LNCAP (cell line): Measurements from ENCODE around the gene IFI6.

Experiments used
- TF ChIP-seq, protein P1 (sequence below): fragments of 450-650 bp; IDR thresholded peaks from 2 replicates; pipeline ENCODE4 v1.5.1; 2017; ENCODE audit warnings: mild to moderate bottlenecking

Gene IFI6

DNA sequence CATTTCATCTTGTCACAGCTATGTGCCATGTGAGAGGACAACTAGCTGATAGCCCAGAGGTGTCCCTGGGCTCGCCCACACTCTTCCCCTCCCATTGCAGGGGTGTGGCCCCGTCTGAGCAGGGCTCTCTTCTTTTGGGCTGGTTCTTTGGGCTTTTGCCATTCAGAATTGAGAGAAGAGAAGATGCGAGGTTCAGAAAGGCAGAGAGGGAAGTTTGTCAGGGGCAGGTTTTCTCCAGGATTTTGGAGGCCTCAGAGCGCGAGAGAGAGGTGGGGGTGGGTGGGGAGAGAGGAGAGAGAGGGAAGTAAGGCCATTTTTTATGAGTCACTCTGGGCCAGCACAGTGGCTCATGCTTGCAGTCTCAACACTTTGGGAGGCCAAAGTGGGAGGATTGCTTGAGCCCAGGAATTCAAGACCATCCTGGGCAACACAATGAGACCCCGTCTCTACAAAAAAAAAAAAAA is 5.2 kb downstream of the IFI6 start:
- TF ChIP-seq, protein P1, sequence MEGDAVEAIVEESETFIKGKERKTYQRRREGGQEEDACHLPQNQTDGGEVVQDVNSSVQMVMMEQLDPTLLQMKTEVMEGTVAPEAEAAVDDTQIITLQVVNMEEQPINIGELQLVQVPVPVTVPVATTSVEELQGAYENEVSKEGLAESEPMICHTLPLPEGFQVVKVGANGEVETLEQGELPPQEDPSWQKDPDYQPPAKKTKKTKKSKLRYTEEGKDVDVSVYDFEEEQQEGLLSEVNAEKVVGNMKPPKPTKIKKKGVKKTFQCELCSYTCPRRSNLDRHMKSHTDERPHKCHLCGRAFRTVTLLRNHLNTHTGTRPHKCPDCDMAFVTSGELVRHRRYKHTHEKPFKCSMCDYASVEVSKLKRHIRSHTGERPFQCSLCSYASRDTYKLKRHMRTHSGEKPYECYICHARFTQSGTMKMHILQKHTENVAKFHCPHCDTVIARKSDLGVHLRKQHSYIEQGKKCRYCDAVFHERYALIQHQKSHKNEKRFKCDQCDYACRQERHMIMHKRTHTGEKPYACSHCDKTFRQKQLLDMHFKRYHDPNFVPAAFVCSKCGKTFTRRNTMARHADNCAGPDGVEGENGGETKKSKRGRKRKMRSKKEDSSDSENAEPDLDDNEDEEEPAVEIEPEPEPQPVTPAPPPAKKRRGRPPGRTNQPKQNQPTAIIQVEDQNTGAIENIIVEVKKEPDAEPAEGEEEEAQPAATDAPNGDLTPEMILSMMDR, result no peak

DNA sequence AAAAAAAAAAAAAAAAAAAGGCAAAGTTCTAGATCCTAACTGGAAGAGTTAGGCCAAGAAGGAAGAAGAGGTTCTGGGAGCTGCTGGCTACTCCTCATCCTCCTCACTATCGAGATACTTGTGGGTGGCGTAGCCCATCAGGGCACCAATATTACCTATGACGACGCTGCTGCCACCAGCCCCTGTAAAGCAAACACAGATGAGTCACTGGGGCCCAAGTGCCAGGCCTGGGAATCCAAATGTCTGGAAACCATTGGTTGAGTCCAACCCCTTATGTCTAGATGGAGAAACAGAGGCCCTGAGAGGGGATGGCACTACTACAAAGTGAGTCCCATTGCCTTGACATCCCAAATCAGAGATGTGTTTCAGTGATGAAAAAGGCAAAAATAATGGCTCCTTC is 5.7 kb downstream of the IFI6 start:
- TF ChIP-seq, protein P1, result no peak

GRCh38 chr1:27665016-27665651 is 6.9 kb downstream of the IFI6 start:
- TF ChIP-seq, protein P1, result no peak

DNA sequence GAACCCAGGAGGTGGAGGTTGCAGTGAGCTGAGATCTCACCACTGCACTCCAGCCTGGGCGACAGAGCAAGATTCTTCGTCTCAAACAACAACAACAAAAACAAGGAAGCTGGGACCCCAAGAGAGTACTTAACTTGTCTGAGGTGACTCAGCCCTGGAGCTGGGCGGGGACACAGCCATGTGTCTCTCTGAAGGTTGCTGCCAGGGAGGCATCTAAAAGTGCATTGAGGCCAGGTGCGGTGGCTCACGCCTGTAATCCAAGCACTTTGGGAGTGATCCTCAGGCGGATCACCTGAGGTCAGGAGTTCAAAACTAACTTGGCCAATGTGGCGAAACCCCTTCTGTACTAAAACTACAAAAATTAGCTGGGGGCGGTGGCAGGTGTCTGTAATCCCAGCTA is 7.7 kb downstream of the IFI6 start:
- TF ChIP-seq, protein P1, result no peak

- TF ChIP-seq, protein P1, result peak; percentile 87
Observed at GRCh38 chr1:27662707-27663393, 9.1 kb downstream of the IFI6 start.

- TF ChIP-seq, protein P1, result no peak
Observed at GRCh38 chr1:27662261-27662660, 9.7 kb downstream of the IFI6 start.

- TF ChIP-seq, protein P1, result no peak
Observed at GRCh38 chr1:27661412-27662075, 10.4 kb downstream of the IFI6 start.
